GM08714 (cell line): ENCODE measurements around the gene PPFIBP2.

Experiments used
- H3K4me3 ChIP-seq: fragments of 200-500 bp; sonication (Bioruptor generic); 2 replicates; pipeline ENCODE4 v1.5.1; 2014; ENCODE audit warnings: mild to moderate bottlenecking, low read length, inconsistent platforms
- ZNF274 ChIP-seq: IDR thresholded peaks from 2 replicates; pipeline ENCODE4 v1.6.1; 2012; ENCODE audit warnings: mild to moderate bottlenecking, low read depth, low read length

PPFIBP2 gene

DNA sequence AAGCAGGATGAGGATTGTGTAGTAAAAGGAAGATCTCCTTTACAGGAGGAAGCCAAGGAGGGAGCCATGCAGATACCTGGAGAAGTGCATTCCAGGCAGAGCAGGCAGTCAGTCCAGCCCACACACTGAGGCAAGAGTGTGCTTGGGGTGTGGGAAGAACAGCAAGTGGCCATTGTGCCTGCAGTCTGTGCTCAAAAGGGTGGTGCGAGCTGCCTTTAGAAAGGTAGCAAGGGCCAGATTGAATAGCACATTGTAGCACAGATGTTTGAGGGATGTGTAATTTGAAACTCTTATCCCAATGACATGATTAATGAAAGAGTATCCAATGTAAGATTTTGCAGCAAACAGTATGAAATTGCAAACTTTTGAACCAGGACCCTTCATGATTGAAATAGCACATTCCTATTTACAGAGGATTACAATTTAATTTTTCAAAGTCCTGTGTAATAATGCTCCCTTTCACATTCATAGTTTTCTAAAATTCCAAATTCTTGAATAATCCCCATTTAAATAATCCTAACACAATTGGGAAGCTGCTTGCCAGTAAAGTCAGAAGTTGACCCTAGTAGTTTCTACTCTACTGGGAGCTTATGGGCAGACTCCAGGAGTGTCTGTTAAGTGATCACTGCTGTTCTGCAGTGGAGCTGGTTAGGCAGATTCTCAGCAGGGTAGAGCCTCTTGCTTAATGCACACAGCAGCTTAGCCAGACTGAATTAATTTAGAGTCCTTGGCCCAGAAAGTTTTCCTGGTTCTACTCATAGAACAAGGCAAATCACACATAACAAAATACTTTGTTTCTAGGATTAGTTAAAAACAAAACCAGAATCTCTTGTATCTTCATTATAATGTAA is 81.4 kb downstream of the PPFIBP2 start:
- no peak for TF ChIP-seq ZNF274
- H3K4me3 ChIP-seq: no peak overlapping the region

GRCh38 chr11:7595951-7596350 is 82.2 kb downstream of the PPFIBP2 start:
- no peak overlapping the region for H3K4me3 ChIP-seq
- no peak for TF ChIP-seq ZNF274

DNA sequence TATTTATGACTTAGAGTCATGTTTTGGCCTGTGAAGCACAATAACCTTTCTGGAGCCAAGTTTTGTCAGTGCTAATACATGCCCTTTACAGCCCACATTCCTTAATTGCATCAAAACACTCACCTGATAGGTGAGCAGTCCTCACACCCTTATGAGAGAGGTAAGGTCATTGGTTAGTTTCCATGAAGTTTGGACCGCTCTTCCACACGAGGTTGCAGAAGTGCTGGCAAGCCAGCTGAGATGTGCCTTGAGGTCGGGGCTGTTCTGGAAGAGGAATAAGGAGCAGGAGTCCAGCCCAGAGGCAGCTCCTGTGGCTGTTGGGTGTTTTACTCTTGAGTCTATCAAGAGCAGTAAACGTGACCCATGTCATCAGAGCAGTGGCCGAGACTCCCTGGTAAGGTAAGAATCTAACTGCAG is 83.2 kb downstream of the PPFIBP2 start:
- H3K4me3 ChIP-seq: no peak overlapping the region
- TF ChIP-seq ZNF274: no peak

GRCh38 chr11:7597620-7598019 is 83.8 kb downstream of the PPFIBP2 start:
- no peak for TF ChIP-seq ZNF274
- no peak overlapping the region for H3K4me3 ChIP-seq

- H3K4me3 ChIP-seq: no peak overlapping the region
- no peak for TF ChIP-seq ZNF274
Measured at GRCh38 chr11:7599209-7599608, 85.4 kb downstream of the PPFIBP2 start.

DNA sequence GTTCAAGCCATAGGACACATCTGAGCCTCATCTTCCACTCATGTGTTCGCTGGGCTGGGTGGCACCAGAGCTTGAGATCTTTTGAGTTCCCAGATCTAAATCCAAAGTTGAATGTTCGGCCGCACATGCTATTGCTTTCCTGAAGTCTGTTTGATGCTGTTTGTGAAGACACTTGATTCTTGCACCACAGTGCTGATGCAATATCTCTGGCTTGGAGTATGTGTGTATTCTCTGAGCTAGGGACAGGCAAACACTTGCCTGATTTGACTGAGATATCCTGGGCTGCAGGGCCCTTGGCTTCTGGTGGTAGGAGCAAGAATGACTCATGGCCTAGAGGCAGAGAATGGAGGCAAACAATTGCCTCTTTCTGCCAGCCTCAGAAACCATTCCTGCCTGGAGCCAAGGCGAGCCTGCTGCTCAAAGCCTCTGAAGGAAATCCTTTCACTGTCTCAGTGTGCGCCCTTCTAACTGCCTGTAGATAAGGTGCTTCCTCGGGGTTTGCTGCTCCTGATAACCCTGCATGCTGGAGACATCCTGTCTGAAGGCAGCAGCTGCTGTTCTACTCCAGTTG is 86.5 kb downstream of the PPFIBP2 start:
- H3K4me3 ChIP-seq: no peak overlapping the region
- no peak for TF ChIP-seq ZNF274

- no peak for TF ChIP-seq ZNF274
- no peak overlapping the region for H3K4me3 ChIP-seq
Measured at GRCh38 chr11:7603031-7603781, 89.4 kb downstream of the PPFIBP2 start.

DNA sequence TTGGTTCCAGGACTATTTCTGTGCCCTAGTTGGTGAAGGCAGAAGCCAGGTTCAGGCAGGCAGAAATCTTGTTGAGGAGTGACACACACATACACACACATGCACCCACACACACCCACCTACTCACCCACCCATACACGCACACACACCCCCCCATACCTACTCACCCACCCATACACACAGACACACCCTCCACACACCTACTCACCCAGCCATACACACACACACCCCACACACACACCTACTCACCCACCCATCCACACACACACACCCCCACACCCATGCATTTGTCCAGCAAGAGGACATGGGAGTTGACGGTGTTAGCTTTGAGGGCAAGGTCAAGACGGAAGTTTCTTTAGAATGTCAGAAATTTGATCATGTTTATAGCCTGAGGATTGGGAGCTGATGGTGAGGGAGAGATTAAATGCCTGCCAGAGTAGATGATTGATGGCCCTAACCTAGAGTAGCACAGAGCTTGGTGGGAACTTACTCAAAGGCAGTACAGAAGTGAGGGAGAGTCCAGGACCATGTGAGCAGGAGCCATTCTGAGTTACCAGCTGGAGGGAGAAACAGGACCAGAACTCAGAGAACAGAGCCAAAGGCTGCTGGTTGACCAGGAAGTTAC is 90.6 kb downstream of the PPFIBP2 start:
- TF ChIP-seq ZNF274: no peak
- no peak overlapping the region for H3K4me3 ChIP-seq

DNA sequence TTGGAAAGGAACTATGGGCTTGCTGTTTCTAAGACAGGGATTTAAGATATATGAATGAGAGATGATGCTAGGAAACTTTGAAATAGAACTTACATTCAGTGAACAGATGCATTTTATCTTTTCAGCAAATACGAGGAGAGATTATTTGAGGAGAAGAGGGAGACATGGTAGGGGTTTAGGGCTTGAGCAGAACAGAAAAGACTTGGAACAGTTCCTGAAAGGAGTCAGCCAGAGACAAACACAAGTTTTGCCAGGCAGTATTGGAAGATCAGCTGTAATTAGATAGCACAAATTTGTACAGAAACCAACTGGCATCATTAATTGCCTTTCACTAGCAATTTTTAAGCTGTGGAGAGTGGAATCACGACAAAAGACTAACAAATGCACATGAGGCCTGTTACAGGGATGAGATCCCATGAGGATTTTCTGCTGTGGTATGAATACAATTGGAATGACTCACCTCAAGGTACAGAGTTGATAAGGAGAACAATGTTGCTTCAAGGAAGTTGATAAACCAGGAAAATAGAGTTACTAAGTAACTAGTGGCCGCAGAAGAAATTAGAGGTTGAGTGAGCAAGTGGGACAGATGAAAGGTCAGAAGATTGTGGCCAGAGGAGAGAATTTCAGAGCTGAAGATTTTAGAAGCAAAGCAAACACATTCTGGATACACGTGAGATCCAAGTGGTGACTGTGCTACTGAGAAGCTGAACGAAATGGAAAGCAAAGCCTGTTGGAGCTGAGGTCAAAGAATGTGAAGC is 91.6 kb downstream of the PPFIBP2 start:
- no peak overlapping the region for H3K4me3 ChIP-seq
- TF ChIP-seq ZNF274: no peak

- H3K4me3 ChIP-seq: no peak overlapping the region
- no peak for TF ChIP-seq ZNF274
Measured at GRCh38 chr11:7606496-7606895, 92.7 kb downstream of the PPFIBP2 start.

DNA sequence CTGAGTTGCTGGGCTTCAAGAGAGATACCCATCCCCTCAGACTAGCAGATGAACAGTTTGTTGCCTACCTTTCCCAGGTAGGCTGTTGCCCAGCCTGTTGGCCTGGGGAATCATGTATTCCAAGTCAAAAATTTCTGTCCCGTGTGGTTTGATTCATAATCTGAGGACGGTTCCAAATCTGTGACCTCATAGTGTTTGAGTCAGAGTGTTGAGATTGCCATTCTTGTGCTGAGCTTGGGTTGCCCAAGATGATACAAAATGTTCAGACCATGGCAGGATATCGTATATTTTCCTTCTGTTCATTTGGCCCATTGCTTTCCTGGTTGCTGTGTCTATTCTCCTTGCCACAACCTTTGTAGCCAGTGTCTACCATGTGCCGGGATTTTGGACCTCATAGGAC is 95.2 kb downstream of the PPFIBP2 start:
- H3K4me3 ChIP-seq: no peak overlapping the region
- TF ChIP-seq ZNF274: no peak

- no peak overlapping the region for H3K4me3 ChIP-seq
- no peak for TF ChIP-seq ZNF274
Measured at GRCh38 chr11:7609521-7609920, 95.7 kb downstream of the PPFIBP2 start.

GRCh38 chr11:7610393-7610792 is 96.6 kb downstream of the PPFIBP2 start:
- TF ChIP-seq ZNF274: no peak
- no peak overlapping the region for H3K4me3 ChIP-seq

DNA sequence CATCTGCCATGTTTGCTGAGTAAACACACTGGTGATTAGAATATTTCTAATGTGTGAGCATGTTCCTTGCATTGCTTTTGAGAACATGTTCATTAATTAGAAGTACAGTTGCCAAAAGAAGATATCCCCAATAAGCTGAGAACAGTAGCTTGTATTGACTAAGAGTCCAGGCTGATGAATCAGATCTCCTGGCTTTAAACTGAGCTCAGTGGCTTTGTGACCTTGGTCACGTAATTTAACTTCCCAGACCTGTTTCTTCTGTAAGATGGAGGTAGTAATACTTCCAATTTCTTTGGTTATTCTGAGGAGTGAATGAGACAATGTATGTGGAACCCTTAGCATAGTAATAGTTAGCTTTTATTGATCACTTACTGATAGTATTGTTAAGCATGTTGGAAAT is 97.6 kb downstream of the PPFIBP2 start:
- no peak for TF ChIP-seq ZNF274
- H3K4me3 ChIP-seq: no peak overlapping the region
